Upper lobe of left lung (tissue), 4 donors: ENCODE data around the gene MAD1L1.

Source experiments
- EP300 ChIP-seq, 4 donors: sonication (generic); formaldehyde crosslinking; IDR thresholded peaks; one replicate each; pipeline ENCODE4 v1.5.1; 2017; ENCODE audit warnings: antibody characterized with exemption in 4 of 4, control low read depth in 2 of 4
- POLR2A ChIP-seq, 4 donors: fragments of 450-650 bp; IDR thresholded peaks; one replicate each; pipeline ENCODE4 v1.5.1; 2016 to 2017; ENCODE audit warnings: antibody characterized with exemption in 4 of 4, mild to moderate bottlenecking in 2 of 4
- POLR2AphosphoS5 ChIP-seq, 2 donors: sonication (generic); formaldehyde crosslinking; IDR thresholded peaks; one replicate each; pipeline ENCODE4 v1.5.1; 2017; ENCODE audit warnings: antibody characterized with exemption in 2 of 2
- TF ChIP-seq, protein P1 (sequence below), 6 experiments: fragments of 450-650 bp in 4 of 6; fragments of 200-600 bp in 2 of 6; sonication (generic) in 2 of 6; IDR thresholded peaks; one replicate each; pipeline ENCODE4 v1.5.1; 2016 to 2019; ENCODE audit warnings: antibody characterized with exemption in 6 of 6

DNA sequence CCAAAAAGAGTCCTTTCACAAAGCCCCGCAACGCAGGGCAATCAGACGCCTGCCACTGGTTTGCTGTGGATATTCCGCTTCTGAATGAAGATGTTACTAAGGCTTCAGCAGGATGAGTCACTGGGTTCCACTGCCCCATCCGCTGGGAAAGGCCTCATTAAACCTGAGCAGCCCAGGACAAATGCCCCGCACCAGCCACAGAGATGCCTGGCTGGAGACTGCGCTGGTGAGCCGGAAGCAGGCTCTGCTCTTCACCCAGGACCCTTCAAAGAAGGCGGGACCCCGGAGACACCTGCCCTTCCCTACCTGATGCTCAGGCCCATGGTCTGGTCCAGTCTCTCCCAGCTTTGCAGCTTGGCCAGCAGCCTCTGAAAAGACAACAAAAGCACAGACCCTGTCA is 19.8 kb downstream of the MAD1L1 start:
- TF ChIP-seq, protein P1, sequence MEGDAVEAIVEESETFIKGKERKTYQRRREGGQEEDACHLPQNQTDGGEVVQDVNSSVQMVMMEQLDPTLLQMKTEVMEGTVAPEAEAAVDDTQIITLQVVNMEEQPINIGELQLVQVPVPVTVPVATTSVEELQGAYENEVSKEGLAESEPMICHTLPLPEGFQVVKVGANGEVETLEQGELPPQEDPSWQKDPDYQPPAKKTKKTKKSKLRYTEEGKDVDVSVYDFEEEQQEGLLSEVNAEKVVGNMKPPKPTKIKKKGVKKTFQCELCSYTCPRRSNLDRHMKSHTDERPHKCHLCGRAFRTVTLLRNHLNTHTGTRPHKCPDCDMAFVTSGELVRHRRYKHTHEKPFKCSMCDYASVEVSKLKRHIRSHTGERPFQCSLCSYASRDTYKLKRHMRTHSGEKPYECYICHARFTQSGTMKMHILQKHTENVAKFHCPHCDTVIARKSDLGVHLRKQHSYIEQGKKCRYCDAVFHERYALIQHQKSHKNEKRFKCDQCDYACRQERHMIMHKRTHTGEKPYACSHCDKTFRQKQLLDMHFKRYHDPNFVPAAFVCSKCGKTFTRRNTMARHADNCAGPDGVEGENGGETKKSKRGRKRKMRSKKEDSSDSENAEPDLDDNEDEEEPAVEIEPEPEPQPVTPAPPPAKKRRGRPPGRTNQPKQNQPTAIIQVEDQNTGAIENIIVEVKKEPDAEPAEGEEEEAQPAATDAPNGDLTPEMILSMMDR (IDR thresholded peaks at IDR 0.05), result no peak
- no peak for TF ChIP-seq POLR2AphosphoS5 (IDR thresholded peaks at IDR 0.05)
- TF ChIP-seq EP300 (IDR thresholded peaks at IDR 0.05), result no peak
- no peak for TF ChIP-seq POLR2A (IDR thresholded peaks at IDR 0.05)
